Pons (tissue), 1 donor: ENCODE measurements around the gene CEP104.
"Not testable (repeated sequence)": the region's sequence is repeated elsewhere in the genome, so short reads cannot be mapped to it uniquely, and the experiment has no call there.

Experiments used
- DNase-seq: peaks from one replicate; pipeline ENCODE4 v3.0.0-alpha.2; 2016; ENCODE audit warnings: low spot score

The CEP104 gene

GRCh38 chr1:3824650-3825049 lies 32.4 kb downstream of the CEP104 start:
- no peak for DNase-seq

GRCh38 chr1:3822421-3822820 lies 34.6 kb downstream of the CEP104 start:
- no peak for DNase-seq

- no peak for DNase-seq
These were observed 35.1 kb downstream of the CEP104 start for GRCh38 chr1:3821908-3822307.

GRCh38 chr1:3821447-3821846 lies 35.6 kb downstream of the CEP104 start:
- DNase-seq = no peak

- DNase-seq = no peak
These were observed 36.0 kb downstream of the CEP104 start for GRCh38 chr1:3821004-3821403.

- no peak for DNase-seq
These were observed 36.7 kb downstream of the CEP104 start for GRCh38 chr1:3820316-3820715.

GRCh38 chr1:3819771-3820200 lies 37.2 kb downstream of the CEP104 start:
- DNase-seq = no peak

GRCh38 chr1:3817821-3818597 lies 39.0 kb downstream of the CEP104 start:
- DNase-seq = no peak

- no peak for DNase-seq
These were observed 39.8 kb downstream of the CEP104 start for GRCh38 chr1:3817138-3817740.

- no peak for DNase-seq
These were observed 40.5 kb downstream of the CEP104 start for GRCh38 chr1:3816331-3817137.

GRCh38 chr1:3814771-3815561 lies 42.0 kb downstream of the CEP104 start:
- DNase-seq = no peak

- DNase-seq = no peak
These were observed 42.9 kb downstream of the CEP104 start for GRCh38 chr1:3814065-3814464.

GRCh38 chr1:3811595-3811911 lies 45.5 kb downstream of the CEP104 start:
- no peak for DNase-seq

- not testable (repeated sequence) for DNase-seq
These were observed 46.8 kb downstream of the CEP104 start for GRCh38 chr1:3810149-3810761.

- DNase-seq = no peak
These were observed 47.3 kb downstream of the CEP104 start for GRCh38 chr1:3809680-3810079.

GRCh38 chr1:3807769-3808168 lies 49.2 kb downstream of the CEP104 start:
- no peak for DNase-seq

GRCh38 chr1:3805038-3805437 lies 52.0 kb downstream of the CEP104 start:
- DNase-seq = no peak

- DNase-seq = not testable (repeated sequence)
These were observed 52.4 kb downstream of the CEP104 start for GRCh38 chr1:3804627-3804944.

GRCh38 chr1:3803905-3804626 lies 52.9 kb downstream of the CEP104 start:
- DNase-seq = no peak

GRCh38 chr1:3800795-3801194 lies 56.2 kb downstream of the CEP104 start:
- DNase-seq = not testable (repeated sequence)

- no peak for DNase-seq
These were observed 56.9 kb downstream of the CEP104 start for GRCh38 chr1:3799976-3800685.
